GM19463 (cell line): ENCODE data around the gene SPEG.

Experiments used
- ATAC-seq: cut with Tn5 transposase; IDR thresholded peaks from one replicate; pipeline ENCODE4 v1.9.1; 2021; ENCODE audit warnings: mild to moderate bottlenecking, moderate library complexity; ENCODE audit not compliant: unreplicated experiment

The SPEG gene

DNA sequence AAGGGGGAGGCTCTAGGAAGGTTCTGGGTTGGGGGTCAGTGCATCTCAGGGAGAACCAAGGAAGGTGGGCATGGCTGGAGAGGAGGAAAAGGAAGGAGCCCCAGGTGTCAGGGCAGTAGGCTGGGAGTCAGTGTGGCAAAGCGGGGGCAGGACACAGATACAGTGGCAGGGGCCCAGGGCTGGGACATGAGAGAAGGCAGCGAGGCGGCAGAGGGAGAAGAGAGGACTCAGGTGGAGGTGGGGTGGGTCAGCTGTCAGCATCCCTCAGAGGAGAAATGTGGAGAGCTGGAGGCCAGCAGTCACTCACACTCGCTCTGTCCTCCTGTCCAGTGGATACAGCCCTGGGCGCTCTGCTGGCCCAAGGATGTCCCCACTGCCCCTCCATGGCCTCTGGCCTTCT lies 58.4 kb downstream of the SPEG start:
- ATAC-seq, result no peak

DNA sequence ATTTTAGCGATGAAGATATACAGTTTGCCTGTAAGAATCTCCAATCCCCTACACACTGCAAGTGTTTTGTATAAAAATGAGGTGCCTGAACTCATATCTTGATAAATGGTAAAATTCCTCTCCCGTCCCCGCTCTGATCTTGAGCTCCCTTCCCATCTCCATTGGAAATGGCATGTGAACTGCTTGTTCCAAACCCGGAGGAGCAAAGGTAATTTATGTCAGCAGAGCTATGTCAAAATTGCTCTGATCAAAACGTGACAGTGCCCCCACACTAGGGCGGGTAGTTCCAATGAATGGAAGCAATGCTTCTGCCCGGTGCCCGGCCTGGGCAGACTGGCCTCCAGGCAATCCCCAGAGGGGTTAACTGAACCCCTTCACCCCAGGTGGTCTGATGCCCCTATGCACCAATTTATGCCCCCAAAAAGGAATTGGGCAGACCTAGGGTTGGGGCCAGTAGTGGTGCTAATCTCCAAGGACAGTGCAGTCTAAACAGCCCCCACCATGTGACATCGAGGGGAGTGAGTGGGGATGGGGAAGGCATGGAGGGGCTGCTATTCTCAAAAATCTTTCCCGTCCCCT lies 60.4 kb downstream of the SPEG start:
- ATAC-seq, result no peak

DNA sequence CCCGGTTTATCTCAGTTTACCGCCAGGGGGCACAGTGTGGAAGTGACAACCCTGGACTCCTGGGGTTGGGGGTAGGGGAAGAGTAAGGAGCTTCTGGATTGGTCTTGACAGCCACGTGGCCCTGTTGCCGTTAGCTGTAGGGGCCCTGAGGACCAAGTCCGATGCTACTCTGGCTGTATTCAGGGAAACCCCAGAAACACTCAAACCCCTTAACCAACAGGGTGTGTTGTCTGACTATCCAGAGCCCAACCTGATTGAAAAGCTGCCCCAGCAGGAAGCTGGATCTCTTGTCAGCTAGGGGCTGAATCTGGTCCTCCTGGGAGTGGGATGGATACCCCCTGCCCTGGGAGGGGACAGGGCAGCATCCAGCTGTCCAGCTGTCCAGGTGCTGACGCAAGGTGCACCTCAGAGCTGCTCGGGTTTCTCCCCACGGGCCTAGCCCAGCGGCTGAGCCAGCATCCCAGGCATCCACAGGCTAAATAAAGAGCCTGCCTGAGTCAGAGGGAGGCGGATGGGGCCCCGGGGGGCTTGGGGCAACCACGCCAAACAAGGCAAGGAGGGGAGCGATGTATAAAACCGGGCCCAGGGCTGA lies 61.0 kb downstream of the SPEG start:
- peak; percentile 17 for ATAC-seq

- ATAC-seq, result no peak
Measured at GRCh38 chr2:219496247-219496824, 61.7 kb downstream of the SPEG start.

- no peak for ATAC-seq
Measured at GRCh38 chr2:219496825-219497494, 62.3 kb downstream of the SPEG start.

- ATAC-seq, result peak; percentile 23
Measured at GRCh38 chr2:219497495-219498279, 63.0 kb downstream of the SPEG start.

- ATAC-seq, result peak; percentile 93
Measured at GRCh38 chr2:219498280-219499057, 63.8 kb downstream of the SPEG start, which contains the start of gene GMPPA. Gene GMPPA (plus strand): TSS chr2:219498891. CDS start chr2:219499976, 1,085 bp downstream.

DNA sequence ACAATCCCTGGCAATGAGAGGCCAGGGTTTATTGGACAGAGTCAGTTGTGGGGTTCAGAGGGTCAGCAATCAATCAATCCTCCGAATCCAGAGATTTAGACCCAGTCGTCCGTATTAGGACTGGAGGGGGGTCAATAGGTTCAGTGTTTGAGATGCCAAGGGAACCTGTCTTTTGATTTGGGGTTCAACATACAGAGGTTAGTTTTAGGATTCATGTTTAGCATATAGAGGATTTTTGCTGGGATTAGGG lies 64.3 kb downstream of the SPEG start:
- ATAC-seq, result no peak

DNA sequence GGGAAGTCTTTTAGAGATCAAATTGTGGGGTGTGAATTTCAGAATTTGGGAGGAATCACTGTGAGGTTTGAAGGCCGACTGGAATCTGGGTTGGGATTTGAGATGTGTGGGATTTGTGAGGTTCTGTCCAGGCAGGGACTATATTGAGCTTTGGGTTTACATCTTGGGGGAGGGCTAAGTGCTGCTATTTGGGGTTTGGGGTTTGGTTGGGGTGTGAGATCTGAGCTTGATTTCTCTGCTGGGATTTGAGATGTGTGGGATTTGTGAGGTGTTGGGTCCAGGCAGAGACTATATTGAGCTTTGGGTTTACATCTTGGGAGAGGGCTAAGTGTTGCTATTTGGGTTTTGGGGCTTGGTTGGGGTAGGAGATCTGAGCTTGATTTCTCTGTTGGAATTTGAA lies 64.9 kb downstream of the SPEG start:
- ATAC-seq, result no peak

DNA sequence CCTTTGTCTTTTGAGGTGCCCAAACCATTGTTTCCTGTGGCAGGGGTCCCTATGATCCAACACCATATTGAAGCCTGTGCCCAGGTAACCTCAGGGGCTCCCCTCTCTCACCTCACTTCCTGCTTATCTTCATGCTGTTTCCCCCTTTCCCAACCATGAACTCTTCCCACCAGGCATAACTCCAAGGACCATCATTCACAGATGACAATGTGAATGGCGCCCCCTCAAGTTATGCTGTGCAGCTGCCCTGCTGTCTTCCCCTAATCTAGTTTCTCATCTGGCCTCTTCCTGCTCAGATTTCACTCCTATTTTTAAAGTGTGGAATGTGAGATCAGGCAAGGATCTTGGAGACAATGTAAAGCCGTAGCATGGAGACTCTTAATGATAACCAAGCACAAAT lies 65.5 kb downstream of the SPEG start:
- no peak for ATAC-seq

DNA sequence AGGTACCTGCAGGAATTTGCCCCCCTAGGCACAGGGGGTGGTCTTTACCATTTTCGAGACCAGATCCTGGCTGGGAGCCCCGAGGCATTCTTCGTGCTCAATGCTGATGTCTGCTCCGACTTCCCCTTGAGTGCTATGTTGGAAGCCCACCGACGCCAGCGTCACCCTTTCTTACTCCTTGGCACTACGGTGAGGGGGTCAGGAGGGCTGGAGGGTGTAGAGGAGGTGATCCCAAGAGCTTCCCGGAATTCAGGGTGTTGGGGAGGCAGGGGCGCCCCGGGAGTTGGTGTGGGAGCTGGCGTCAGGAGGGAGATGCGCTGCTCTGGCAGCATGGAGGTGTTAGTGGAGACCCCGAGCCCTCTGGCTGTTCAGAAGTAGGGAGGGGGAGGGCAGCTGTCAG lies 67.2 kb downstream of the SPEG start:
- no peak for ATAC-seq

DNA sequence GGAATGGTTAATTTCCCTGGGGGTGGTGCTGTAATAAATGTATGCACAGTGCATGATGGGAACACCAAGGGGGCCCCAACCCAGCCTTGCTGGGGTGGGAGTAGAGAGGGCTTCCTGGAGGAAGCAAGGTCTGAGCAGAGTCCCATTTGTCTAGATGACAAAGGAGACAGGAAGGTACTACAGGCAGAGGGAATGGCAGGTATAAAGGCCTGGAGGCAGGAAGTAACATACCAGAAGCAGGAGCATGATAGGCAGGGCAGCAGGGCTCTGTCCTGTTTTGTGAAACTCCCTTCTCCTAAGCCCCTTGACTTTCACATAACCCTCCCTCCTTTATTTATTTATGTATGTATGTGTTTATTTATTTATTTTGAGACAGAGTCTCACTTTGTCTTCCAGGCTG lies 68.0 kb downstream of the SPEG start:
- no peak for ATAC-seq

GRCh38 chr2:219505585-219505984 lies 70.9 kb downstream of the SPEG start:
- ATAC-seq, result no peak

DNA sequence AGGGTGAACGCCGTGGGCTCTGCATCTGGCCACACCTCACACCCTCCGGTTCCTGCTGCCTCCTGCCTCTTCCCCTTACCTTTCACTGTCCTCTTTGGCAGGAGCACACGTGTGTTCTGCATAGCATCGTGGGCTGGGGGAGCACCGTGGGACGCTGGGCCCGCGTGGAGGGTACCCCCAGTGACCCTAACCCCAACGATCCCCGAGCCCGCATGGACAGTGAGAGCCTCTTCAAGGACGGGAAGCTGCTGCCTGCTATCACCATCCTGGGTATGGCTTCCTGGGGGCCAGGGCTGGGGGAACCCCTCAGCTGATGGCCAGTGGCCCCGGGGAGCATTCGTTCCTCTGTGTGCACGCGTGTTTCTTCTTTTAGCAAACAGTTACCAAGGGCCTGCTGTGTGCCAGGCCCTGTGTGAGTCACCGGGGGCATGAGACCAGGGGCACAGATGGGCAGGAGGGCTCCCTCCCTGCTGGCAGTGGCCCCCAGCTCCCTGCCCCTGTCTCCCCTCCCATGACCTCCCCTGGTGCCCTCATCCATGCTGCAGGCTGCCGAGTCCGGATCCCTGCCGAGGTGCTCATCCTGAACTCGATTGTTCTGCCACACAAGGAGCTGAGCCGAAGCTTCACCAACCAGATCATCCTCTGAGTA lies 71.6 kb downstream of the SPEG start:
- no peak for ATAC-seq

DNA sequence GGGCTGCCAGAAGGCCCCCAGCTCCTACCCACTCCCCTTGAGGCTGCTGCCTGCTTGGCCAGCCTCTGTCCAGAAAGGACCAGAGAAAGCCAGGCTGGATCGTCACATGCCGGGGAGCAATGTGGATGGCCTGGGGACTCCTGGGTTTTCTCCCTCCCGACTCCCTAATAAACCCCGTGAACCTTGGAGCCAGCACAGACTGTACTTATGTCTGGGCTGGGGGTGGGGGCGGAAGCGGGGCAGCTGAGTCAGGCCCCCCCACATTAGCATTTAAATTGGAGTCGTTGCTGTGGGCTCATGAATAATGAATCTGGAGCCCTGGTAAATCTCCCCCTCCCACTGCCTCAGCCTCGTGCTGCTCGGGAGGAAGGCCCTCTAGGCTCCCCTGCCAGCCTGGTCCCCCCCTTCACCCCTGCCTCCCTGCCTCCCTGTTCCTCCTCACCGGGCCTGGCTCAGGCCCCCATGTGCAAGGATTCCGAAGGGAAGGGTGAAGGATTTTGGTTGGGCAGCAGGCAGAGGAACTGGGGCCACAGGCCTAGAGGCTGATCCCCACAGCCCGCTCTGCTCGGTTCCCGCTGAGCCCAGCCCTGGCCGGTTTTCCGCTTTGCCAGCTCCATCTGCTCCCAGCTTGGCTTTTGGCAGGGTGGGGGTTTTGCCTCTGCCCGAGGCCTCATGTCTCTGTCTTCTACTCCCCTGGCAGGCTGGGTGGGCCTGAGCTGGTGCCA lies 72.3 kb downstream of the SPEG start:
- ATAC-seq, result no peak

DNA sequence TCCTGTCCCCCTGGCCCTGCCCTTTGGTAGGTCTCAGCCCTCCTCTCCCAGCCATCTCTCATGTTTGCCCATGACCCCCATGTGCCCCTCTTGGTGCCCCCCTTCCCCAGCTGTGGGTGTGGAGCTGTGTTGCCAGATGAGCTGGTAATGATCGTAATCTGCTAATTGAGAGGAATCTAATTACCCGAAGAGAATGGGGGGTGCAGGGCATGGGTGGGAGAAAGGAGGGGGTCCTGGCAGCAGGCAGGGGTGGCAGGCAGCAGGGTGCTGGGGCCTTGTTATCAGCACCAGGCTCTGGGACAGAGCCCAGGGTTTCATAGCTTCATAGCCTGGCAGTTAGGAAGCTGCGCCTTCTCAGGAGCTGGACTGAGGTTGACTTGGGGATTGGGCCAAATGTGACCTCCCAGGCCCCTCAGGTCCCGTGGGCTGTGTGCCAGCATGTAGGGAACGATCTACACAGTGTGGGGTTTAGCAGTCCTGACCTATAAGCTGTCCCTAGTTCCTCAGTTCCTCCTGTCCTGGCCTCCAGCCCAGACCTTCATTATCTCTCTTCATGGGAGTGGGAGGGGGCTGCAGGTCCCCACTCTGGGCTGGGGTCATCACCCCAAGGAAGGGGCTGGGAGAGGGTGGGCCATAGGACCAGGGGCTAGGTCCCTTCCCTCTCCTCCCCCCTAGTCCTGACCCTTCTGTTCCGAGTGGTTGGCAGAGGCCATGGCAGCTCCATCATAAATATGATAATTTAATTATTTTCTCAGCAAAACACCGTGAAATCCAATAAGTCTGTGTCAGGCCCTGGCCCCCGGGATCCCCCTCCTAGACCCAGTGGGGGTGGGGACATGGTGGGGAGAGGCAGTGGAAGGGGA lies 73.2 kb downstream of the SPEG start:
- no peak for ATAC-seq

DNA sequence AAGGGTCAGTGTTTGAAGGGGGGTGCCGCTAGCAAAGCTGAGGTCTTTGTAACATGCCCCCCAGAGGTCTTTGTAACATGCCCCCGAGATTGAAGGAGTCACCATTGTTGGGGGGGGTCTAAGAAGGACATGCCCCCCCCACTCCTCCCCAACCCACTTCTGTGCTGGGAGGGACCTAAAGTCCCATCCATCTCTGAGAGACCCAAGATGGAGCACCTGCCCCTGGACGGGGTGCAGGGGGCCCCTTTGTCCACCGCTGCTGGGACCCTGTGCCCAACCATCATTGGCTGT lies 73.7 kb downstream of the SPEG start:
- no peak for ATAC-seq

- ATAC-seq, result peak; percentile 25
Measured at GRCh38 chr2:219508971-219509779, 74.5 kb downstream of the SPEG start.
